Measurements from ENCODE around the gene GHR. TPM values are rescaled to one million over a fixed set of nuclear protein-coding genes. Genes with fewer than 3 reads are reported as not detected.
"Not testable (repeated sequence)": the region's sequence is repeated elsewhere in the genome, so short reads cannot be mapped to it uniquely, and the experiment has no call there.

GHR gene
- total RNA-seq, 1 donor, result 5.4 TPM

GRCh38 chr5:42570966-42571960 lies 148.0 kb downstream of the GHR start:
- H2AFZ ChIP-seq (ENCODE audit: low read length), result no peak overlapping the region
- no peak for DNase-seq (ENCODE audit: insufficient read length, low spot score, missing footprints)
- no peak overlapping the region for H3K27ac ChIP-seq (ENCODE audit: low read depth, low read length)
- H3K4me1 ChIP-seq (ENCODE audit: insufficient read depth, low read length), result no peaks in the 10 kb centered on the region
- H3K9me3 ChIP-seq (ENCODE audit: low read depth, low read length), result no peaks in the 10 kb centered on the region
- H3K4me2 ChIP-seq (ENCODE audit: insufficient read depth, low read length), result no peak overlapping the region
- no peak overlapping the region for H3K4me3 ChIP-seq (ENCODE audit: insufficient read depth, low read length)
- H3K36me3 ChIP-seq (ENCODE audit: insufficient read depth, low read length), result no peaks in the 10 kb centered on the region
- no peaks in the 10 kb centered on the region for H3K79me2 ChIP-seq (ENCODE audit: insufficient read depth, low read length)
- no peaks in the 10 kb centered on the region for H3K27me3 ChIP-seq (ENCODE audit: insufficient read depth, low read length)
- TF ChIP-seq, protein P1, sequence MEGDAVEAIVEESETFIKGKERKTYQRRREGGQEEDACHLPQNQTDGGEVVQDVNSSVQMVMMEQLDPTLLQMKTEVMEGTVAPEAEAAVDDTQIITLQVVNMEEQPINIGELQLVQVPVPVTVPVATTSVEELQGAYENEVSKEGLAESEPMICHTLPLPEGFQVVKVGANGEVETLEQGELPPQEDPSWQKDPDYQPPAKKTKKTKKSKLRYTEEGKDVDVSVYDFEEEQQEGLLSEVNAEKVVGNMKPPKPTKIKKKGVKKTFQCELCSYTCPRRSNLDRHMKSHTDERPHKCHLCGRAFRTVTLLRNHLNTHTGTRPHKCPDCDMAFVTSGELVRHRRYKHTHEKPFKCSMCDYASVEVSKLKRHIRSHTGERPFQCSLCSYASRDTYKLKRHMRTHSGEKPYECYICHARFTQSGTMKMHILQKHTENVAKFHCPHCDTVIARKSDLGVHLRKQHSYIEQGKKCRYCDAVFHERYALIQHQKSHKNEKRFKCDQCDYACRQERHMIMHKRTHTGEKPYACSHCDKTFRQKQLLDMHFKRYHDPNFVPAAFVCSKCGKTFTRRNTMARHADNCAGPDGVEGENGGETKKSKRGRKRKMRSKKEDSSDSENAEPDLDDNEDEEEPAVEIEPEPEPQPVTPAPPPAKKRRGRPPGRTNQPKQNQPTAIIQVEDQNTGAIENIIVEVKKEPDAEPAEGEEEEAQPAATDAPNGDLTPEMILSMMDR (IDR thresholded peaks at IDR 0.05; ENCODE audit: extremely low read depth, low read depth, low read length), result no peak
- no peaks in the 10 kb centered on the region for H4K20me1 ChIP-seq (ENCODE audit: insufficient read depth, low read length)

- no peak overlapping the region for H3K4me2 ChIP-seq (ENCODE audit: insufficient read depth, low read length)
- no peaks in the 10 kb centered on the region for H3K79me2 ChIP-seq (ENCODE audit: insufficient read depth, low read length)
- no peaks in the 10 kb centered on the region for H3K4me1 ChIP-seq (ENCODE audit: insufficient read depth, low read length)
- no peaks in the 10 kb centered on the region for H3K27me3 ChIP-seq (ENCODE audit: insufficient read depth, low read length)
- no peaks in the 10 kb centered on the region for H3K36me3 ChIP-seq (ENCODE audit: insufficient read depth, low read length)
- H4K20me1 ChIP-seq (ENCODE audit: insufficient read depth, low read length), result no peaks in the 10 kb centered on the region
- H3K27ac ChIP-seq (ENCODE audit: low read depth, low read length), result no peak overlapping the region
- H3K4me3 ChIP-seq (ENCODE audit: insufficient read depth, low read length), result no peak overlapping the region
- H2AFZ ChIP-seq (ENCODE audit: low read length), result no peak overlapping the region
- peak; percentile 43 for DNase-seq (ENCODE audit: insufficient read length, low spot score, missing footprints)
- TF ChIP-seq, protein P1 (IDR thresholded peaks at IDR 0.05; ENCODE audit: extremely low read depth, low read depth, low read length), result no peak
- H3K9me3 ChIP-seq (ENCODE audit: low read depth, low read length), result no peaks in the 10 kb centered on the region
These were observed 149.1 kb downstream of the GHR start for GRCh38 chr5:42572313-42572712.

GRCh38 chr5:42573386-42573785 lies 150.1 kb downstream of the GHR start:
- Histone ChIP-seq H3K9me3 (ENCODE audit: low read depth, low read length) (no peaks in the 10 kb centered on the region), H3K27me3 (ENCODE audit: insufficient read depth, low read length) (no peaks in the 10 kb centered on the region), H4K20me1 (ENCODE audit: insufficient read depth, low read length) (no peaks in the 10 kb centered on the region), H3K4me2 (ENCODE audit: insufficient read depth, low read length) (no peak overlapping the region), H3K4me1 (ENCODE audit: insufficient read depth, low read length) (no peaks in the 10 kb centered on the region), H3K36me3 (ENCODE audit: insufficient read depth, low read length) (no peaks in the 10 kb centered on the region), H3K79me2 (ENCODE audit: insufficient read depth, low read length) (no peaks in the 10 kb centered on the region), H3K4me3 (ENCODE audit: insufficient read depth, low read length) (no peak overlapping the region), H2AFZ (ENCODE audit: low read length) (no peak overlapping the region), H3K27ac (ENCODE audit: low read depth, low read length) (no peak overlapping the region)
- no peak for DNase-seq (ENCODE audit: insufficient read length, low spot score, missing footprints)
- TF ChIP-seq, protein P1 (IDR thresholded peaks at IDR 0.05; ENCODE audit: extremely low read depth, low read depth, low read length), result no peak

GRCh38 chr5:42575914-42576313 lies 152.7 kb downstream of the GHR start:
- not testable (repeated sequence) for H3K4me1 ChIP-seq (ENCODE audit: insufficient read depth, low read length); H3K9me3 ChIP-seq (ENCODE audit: low read depth, low read length); H2AFZ ChIP-seq (ENCODE audit: low read length); H3K27ac ChIP-seq (ENCODE audit: low read depth, low read length); H3K4me3 ChIP-seq (ENCODE audit: insufficient read depth, low read length); H3K79me2 ChIP-seq (ENCODE audit: insufficient read depth, low read length); H3K4me2 ChIP-seq (ENCODE audit: insufficient read depth, low read length); H4K20me1 ChIP-seq (ENCODE audit: insufficient read depth, low read length); H3K27me3 ChIP-seq (ENCODE audit: insufficient read depth, low read length); DNase-seq (ENCODE audit: insufficient read length, low spot score, missing footprints); H3K36me3 ChIP-seq (ENCODE audit: insufficient read depth, low read length)

DNA sequence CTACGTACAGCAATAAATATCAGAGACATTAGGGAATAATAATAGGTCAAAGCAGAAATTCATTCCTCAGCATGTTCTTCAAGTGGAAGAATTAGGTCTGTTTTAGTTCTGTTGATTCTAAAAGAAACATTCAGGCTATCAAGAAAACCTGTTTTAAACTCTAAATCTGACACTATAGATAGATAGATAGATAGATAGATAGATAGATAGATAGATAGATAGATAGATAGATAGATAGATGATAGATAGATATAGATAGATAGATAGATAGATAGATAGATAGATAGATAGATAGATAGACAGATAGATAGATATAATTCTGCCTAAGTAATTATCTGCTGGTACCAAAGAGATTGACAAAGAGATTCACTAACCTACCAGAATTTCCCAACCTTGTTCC lies 155.7 kb downstream of the GHR start:
- H3K27ac ChIP-seq (ENCODE audit: low read depth, low read length); H3K27me3 ChIP-seq (ENCODE audit: insufficient read depth, low read length); H3K4me2 ChIP-seq (ENCODE audit: insufficient read depth, low read length); DNase-seq (ENCODE audit: insufficient read length, low spot score, missing footprints); H2AFZ ChIP-seq (ENCODE audit: low read length); H3K9me3 ChIP-seq (ENCODE audit: low read depth, low read length); H4K20me1 ChIP-seq (ENCODE audit: insufficient read depth, low read length); H3K36me3 ChIP-seq (ENCODE audit: insufficient read depth, low read length); H3K79me2 ChIP-seq (ENCODE audit: insufficient read depth, low read length); H3K4me3 ChIP-seq (ENCODE audit: insufficient read depth, low read length); H3K4me1 ChIP-seq (ENCODE audit: insufficient read depth, low read length): not testable (repeated sequence)

All from osteoblast (primary cell).